ENCODE data around the gene PTMA.

Gene PTMA

DNA sequence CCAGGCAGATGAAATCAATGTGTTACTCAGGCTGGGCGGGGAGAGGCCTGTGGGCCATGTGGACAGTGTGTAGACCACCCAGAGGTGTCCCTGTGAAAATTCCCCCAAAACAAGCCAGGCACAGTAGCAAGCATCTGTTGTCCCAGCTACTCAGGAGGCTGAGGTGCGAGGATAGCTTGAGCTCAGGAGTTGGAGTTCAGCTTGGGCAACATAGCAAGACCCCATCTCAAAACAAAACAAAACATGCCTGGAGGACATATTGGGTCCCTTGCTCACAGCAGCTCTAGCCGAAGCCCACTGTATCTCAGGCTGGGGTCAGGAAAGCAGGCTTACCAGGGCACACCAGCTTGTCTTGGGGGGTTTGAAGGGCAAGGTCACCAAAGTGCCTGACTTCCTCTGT is 4.3 kb upstream of the PTMA start:
- Histone ChIP-seq H3K9me3 (no peaks in the 10 kb centered on the region), H3K27me3 (no peaks in the 10 kb centered on the region), H3K27ac (no peak overlapping the region), H3K4me3 (ENCODE audit: low read depth in 1 of 2, low read length in 1 of 2) (no peak overlapping the region), H3K36me3 (no peaks in the 10 kb centered on the region), H3K4me1 (ENCODE audit: control insufficient read depth in 1 of 2, insufficient read depth in 1 of 2, low read depth in 1 of 2, low read length in 1 of 2) (peaks cover 12 to 16% of the 10 kb centered on the region in 2 experiments)
- TF ChIP-seq, protein P1, sequence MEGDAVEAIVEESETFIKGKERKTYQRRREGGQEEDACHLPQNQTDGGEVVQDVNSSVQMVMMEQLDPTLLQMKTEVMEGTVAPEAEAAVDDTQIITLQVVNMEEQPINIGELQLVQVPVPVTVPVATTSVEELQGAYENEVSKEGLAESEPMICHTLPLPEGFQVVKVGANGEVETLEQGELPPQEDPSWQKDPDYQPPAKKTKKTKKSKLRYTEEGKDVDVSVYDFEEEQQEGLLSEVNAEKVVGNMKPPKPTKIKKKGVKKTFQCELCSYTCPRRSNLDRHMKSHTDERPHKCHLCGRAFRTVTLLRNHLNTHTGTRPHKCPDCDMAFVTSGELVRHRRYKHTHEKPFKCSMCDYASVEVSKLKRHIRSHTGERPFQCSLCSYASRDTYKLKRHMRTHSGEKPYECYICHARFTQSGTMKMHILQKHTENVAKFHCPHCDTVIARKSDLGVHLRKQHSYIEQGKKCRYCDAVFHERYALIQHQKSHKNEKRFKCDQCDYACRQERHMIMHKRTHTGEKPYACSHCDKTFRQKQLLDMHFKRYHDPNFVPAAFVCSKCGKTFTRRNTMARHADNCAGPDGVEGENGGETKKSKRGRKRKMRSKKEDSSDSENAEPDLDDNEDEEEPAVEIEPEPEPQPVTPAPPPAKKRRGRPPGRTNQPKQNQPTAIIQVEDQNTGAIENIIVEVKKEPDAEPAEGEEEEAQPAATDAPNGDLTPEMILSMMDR (IDR thresholded peaks at IDR 0.05) = no peak

DNA sequence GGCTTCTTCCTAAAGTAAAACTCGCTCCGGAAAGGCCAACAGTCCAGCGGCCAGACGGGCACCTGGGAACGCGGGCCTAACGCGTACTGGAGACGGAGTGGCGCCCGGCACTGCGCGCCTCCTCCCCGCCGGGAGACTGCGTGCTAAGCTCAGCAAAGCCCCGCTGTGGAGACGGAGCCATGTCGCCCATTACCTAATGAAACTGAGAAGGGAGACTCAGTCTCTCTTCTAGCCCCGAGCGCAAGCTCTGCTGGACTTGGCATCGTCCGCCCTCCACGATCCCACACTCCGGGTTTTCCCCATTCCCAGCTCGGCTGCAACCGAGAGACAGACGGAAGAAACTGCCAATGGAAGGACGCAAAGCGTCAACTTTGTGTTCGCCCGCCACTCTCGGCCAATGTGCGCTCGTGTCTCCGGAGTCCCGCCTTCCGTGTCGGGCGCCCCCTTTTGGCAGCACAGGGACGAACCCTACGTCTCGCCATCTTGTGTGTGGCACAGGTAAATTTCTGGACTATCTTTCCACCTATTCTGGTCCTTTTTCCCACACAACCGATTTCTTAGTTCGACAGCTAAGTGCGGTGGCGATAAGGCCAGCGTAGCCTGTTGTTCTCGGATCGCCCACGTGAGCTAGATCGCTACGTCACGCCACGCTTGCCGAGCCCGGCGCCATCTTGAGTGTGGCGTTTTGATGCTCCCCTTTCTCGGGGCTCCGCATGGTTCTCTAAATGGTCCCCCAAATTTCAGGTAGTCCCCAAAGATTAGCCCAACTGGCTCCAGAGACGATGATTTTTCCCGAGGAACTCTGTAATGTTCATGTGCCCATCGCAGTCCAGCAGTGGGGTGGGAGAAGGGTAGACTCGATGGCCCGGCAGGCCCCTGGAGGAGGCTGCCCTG is 1.3 kb upstream of the PTMA start:
- Histone ChIP-seq H3K4me1 (ENCODE audit: control insufficient read depth in 1 of 2, insufficient read depth in 1 of 2, low read depth in 1 of 2, low read length in 1 of 2) (peaks cover 33 to 40% of the 10 kb centered on the region in 2 experiments), H3K27ac (peak overlapping the region; percentile 97), H3K9me3 (no peaks in the 10 kb centered on the region), H3K36me3 (no peaks in the 10 kb centered on the region), H3K27me3 (no peaks in the 10 kb centered on the region), H3K4me3 (ENCODE audit: low read depth in 1 of 2, low read length in 1 of 2) (peak overlapping the region; percentile 81 to 96)
- TF ChIP-seq, protein P1 (IDR thresholded peaks at IDR 0.05) = peak; percentile 83

DNA sequence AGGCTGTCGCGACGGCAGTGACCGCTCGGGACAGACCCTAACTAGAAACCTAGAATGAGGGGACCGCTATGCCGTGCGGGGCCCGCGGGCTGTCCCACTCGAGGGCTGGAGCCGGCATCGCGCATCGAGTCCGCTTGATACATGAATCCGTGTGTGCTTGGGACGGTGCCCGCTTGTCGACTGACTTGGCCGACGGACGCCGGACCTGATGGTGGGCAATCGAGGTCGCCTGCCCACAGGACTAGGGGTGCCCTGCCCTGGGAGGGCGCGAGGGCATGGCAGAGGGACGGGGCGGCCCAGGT is 749 bp upstream of the PTMA start:
- Histone ChIP-seq H3K4me3 (ENCODE audit: low read depth in 1 of 2, low read length in 1 of 2) (peak overlapping the region; percentile 81 to 96), H3K36me3 (no peaks in the 10 kb centered on the region), H3K9me3 (no peaks in the 10 kb centered on the region), H3K27ac (peak overlapping the region; percentile 97), H3K27me3 (no peaks in the 10 kb centered on the region), H3K4me1 (ENCODE audit: control insufficient read depth in 1 of 2, insufficient read depth in 1 of 2, low read depth in 1 of 2, low read length in 1 of 2) (peaks cover 39 to 46% of the 10 kb centered on the region in 2 experiments)
- TF ChIP-seq, protein P1 (IDR thresholded peaks at IDR 0.05) = no peak

DNA sequence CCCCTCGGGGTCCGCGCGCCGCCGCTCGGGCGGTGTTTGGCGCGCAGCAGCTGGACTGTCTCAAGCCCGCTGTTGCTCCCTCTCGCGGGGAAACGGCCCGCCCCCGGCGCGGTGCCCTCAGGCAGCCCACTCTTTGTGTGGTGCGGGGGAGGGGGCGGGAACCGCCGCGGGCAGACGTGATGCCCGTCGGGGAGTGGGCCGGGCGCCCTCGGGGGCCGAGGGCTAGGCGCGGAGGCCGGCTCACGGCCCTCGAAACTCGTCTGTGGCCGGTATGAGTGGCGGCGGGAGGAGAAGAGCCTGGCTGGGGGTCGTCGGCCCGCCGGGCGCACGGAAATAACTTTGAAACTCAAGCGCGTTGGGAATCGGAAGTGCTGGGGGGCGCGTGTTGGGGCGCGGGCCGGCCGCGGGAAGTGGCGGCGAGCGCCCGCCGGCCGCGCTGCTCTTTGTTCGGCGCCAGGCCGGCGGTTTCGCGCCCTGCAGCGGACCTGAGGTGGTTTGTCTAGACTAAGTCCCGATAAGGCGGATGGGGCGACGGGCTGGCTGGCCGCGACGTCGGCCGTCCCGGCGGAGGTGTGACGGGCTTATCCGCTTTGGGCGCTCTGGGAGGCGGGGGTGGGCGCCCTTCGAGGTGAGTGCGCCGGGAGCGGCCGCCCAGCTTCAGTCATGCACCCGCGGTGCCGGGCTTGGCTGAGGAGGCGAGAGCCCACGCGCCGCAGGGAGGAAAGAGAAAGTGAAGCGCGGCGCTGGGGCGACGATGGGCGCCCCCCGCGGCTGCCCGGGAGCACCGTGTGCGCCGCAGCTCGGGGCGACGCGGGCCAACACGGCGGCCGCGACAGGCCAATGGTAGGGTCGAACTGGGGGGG is 679 bp downstream of the PTMA start:
- no peaks in the 10 kb centered on the region for H3K36me3 ChIP-seq
- peaks cover 49 to 50% of the 10 kb centered on the region in 2 experiments for H3K4me1 ChIP-seq (ENCODE audit: control insufficient read depth in 1 of 2, insufficient read depth in 1 of 2, low read depth in 1 of 2, low read length in 1 of 2)
- no peaks in the 10 kb centered on the region for H3K27me3 ChIP-seq
- TF ChIP-seq, protein P1 (IDR thresholded peaks at IDR 0.05) = peak; percentile 29
- peak overlapping the region; percentile 97 for H3K27ac ChIP-seq
- H3K4me3 ChIP-seq (ENCODE audit: low read depth in 1 of 2, low read length in 1 of 2) = peak overlapping the region; percentile 81 to 96
- no peaks in the 10 kb centered on the region for H3K9me3 ChIP-seq

DNA sequence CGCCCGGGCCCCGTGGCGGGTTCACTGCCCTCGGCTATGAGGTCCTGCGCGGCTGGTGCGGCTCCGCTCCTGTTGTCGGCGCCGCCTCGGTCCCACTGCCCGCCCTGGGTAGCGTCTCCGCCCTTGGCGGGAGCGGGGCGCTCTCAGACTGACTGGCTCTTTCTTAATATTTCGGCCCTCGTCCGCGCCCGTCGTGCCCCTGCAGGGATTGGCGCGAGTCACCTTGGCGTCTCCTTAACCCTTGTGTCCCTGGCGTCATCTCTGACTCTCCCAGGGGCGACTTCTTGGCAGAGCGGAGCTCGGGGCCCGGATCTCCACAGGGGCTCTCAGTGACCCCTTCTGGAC is 1.3 kb downstream of the PTMA start:
- Histone ChIP-seq H3K9me3 (no peaks in the 10 kb centered on the region), H3K4me3 (ENCODE audit: low read depth in 1 of 2, low read length in 1 of 2) (peak overlapping the region; percentile 81 to 96), H3K27ac (peak overlapping the region; percentile 97), H3K36me3 (no peaks in the 10 kb centered on the region), H3K4me1 (ENCODE audit: control insufficient read depth in 1 of 2, insufficient read depth in 1 of 2, low read depth in 1 of 2, low read length in 1 of 2) (peaks cover 51 to 52% of the 10 kb centered on the region in 2 experiments), H3K27me3 (no peaks in the 10 kb centered on the region)
- TF ChIP-seq, protein P1 (IDR thresholded peaks at IDR 0.05) = no peak
